Tibial nerve (tissue), 4 donors: ENCODE results near the gene MRPL43. TPM values are rescaled to one million over a fixed set of nuclear protein-coding genes. Genes with fewer than 3 reads are reported as not detected.

ENCODE experiments used
- DNase-seq, 2 donors: peaks; one replicate each; pipeline ENCODE4 v3.0.0-alpha.2; 2019; ENCODE audit warnings: low spot score in 2 of 2
- H3K27ac ChIP-seq, 4 donors: fragments of 200-600 bp; sonication (generic) in 3 of 4; one replicate each; pipeline ENCODE4 v1.5.1; 2017 to 2019; ENCODE audit warnings: mild to moderate bottlenecking in 1 of 4
- H3K27me3 ChIP-seq, 2 donors: fragments of 200-600 bp; sonication (generic) in 1 of 2; one replicate each; pipeline versions ENCODE4 v1.5.1 to v1.6.0; 2017 to 2019
- H3K36me3 ChIP-seq, 3 donors: fragments of 200-600 bp; sonication (generic); one replicate each; pipeline ENCODE4 v1.5.1; 2018 to 2019
- H3K4me1 ChIP-seq, 4 donors: fragments of 200-600 bp; sonication (generic) in 3 of 4; one replicate each; pipeline ENCODE4 v1.5.1; 2017 to 2019
- H3K4me3 ChIP-seq, 4 donors: fragments of 200-600 bp; sonication (generic) in 3 of 4; one replicate each; pipeline ENCODE4 v1.5.1; 2017 to 2019; ENCODE audit warnings: mild to moderate bottlenecking in 1 of 4, moderate library complexity in 1 of 4
- H3K9me3 ChIP-seq, 4 donors: fragments of 200-600 bp; sonication (generic) in 3 of 4; one replicate each; pipeline ENCODE4 v1.5.1; 2017 to 2019
- CTCF ChIP-seq, 5 experiments: fragments of 200-600 bp in 3 of 5; fragments of 450-650 bp in 2 of 5; sonication (generic) in 3 of 5; IDR thresholded peaks; one replicate each; pipeline ENCODE4 v1.5.1; 2016 to 2019; ENCODE audit warnings: antibody characterized with exemption in 5 of 5, mild to moderate bottlenecking in 3 of 5, moderate library complexity in 2 of 5
- EP300 ChIP-seq, 2 donors: sonication (generic); formaldehyde crosslinking; IDR thresholded peaks; one replicate each; pipeline ENCODE4 v1.6.1; 2017; ENCODE audit warnings: antibody characterized with exemption in 2 of 2, mild to moderate bottlenecking in 1 of 2
- POLR2A ChIP-seq, 2 donors: fragments of 450-650 bp; IDR thresholded peaks; one replicate each; pipeline ENCODE4 v1.6.1; 2017; ENCODE audit warnings: antibody characterized with exemption in 2 of 2, mild to moderate bottlenecking in 2 of 2, moderate library complexity in 2 of 2
- WGBS, 2 donors: methylation state at CpG; one replicate each; pipeline ENCODE4 v1.1.5; 2018; 5-methylcytosine and 5-hydroxymethylcytosine counted together
- total RNA-seq, 4 donors: library from RNA; depleted of rRNA; stranded (reverse); fragments of >200 nt; gene quantifications; one replicate each; pipeline ENCODE4 v1.1.0, GENCODE V29; 2016

The MRPL43 gene
- total RNA-seq, 4 donors from 2014 or later = 64.1 to 146 (median 99.5) TPM

- no peaks in the 10 kb centered on the region for H3K9me3 ChIP-seq
- 34 to 38% methylated on average over 10 of the region's 10 CpGs for WGBS, 2 donors
These were observed 6.8 kb upstream of the MRPL43 start for GRCh38 chr10:100993986-100994708.

GRCh38 chr10:100989088-100989487, 1.8 kb upstream of the MRPL43 start:
- no peak overlapping the region for H3K4me3 ChIP-seq
- H3K27ac ChIP-seq = no peak overlapping the region
- no peaks in the 10 kb centered on the region for H3K27me3 ChIP-seq
- no peak for DNase-seq
- WGBS, 2 donors = 91 to 93% methylated on average over 18 to 21 of the region's 21 CpGs
- H3K4me1 ChIP-seq = peaks cover 0 to 50% (median 18%) of the 10 kb centered on the region in 4 donors
- TF ChIP-seq EP300 (IDR thresholded peaks at IDR 0.05) = no peak
- no peak for TF ChIP-seq CTCF (IDR thresholded peaks at IDR 0.05)
- TF ChIP-seq POLR2A (IDR thresholded peaks at IDR 0.05) = no peak
- H3K36me3 ChIP-seq = peaks cover 0 to 65% (median 0%) of the 10 kb centered on the region in 3 donors
- H3K9me3 ChIP-seq = no peaks in the 10 kb centered on the region

More at GRCh38 chr10:100993986-100994708, 6.8 kb upstream of the MRPL43 start:
- no peak overlapping the region for H3K4me3 ChIP-seq
- no peaks in the 10 kb centered on the region for H3K27me3 ChIP-seq
- H3K36me3 ChIP-seq = peaks cover 0 to 46% (median 0%) of the 10 kb centered on the region in 3 donors
- TF ChIP-seq EP300 (IDR thresholded peaks at IDR 0.05) (peak in 1 of 2 donors; percentile 36), POLR2A (IDR thresholded peaks at IDR 0.05) (peak in 1 of 2 donors; percentile 31), CTCF (IDR thresholded peaks at IDR 0.05) (peak; percentile 52 to 89 (median 68))
- H3K27ac ChIP-seq = peak overlapping the region; percentile 51 to 85 (median 66)
- DNase-seq = no peak
- peaks cover 0 to 45% (median 6%) of the 10 kb centered on the region in 4 donors for H3K4me1 ChIP-seq

- Histone ChIP-seq H3K27ac (no peak overlapping the region), H3K4me1 (peaks cover 0 to 48% (median 18%) of the 10 kb centered on the region in 4 donors), H3K27me3 (no peaks in the 10 kb centered on the region), H3K4me3 (peak overlapping the region; percentile 65 to 99 (median 94)), H3K36me3 (peaks cover 0 to 68% (median 0%) of the 10 kb centered on the region in 3 donors), H3K9me3 (no peaks in the 10 kb centered on the region)
- DNase-seq = no peak
- whole genome bisulfite sequencing, 2 donors = 69 to 75% methylated on average over 5 to 10 of the region's 10 CpGs
- TF ChIP-seq EP300 (IDR thresholded peaks at IDR 0.05) = no peak
- no peak for TF ChIP-seq CTCF (IDR thresholded peaks at IDR 0.05)
- TF ChIP-seq POLR2A (IDR thresholded peaks at IDR 0.05) = no peak
These were observed 869 bp upstream of the MRPL43 start for GRCh38 chr10:100988166-100988565.

GRCh38 chr10:100987685-100988049, 370 bp upstream of the MRPL43 start:
- H3K27me3 ChIP-seq = no peaks in the 10 kb centered on the region
- peaks cover 0 to 48% (median 18%) of the 10 kb centered on the region in 4 donors for H3K4me1 ChIP-seq
- H3K9me3 ChIP-seq = no peaks in the 10 kb centered on the region
- peak overlapping the region; percentile 41 to 87 (median 83) for H3K27ac ChIP-seq
- WGBS, 2 donors = 1 to 2% methylated on average over 15 of the region's 15 CpGs
- no peak for TF ChIP-seq POLR2A (IDR thresholded peaks at IDR 0.05)
- no peak for TF ChIP-seq CTCF (IDR thresholded peaks at IDR 0.05)
- DNase-seq = no peak
- H3K4me3 ChIP-seq = peak overlapping the region; percentile 65 to 99 (median 94)
- H3K36me3 ChIP-seq = peaks cover 0 to 68% (median 0%) of the 10 kb centered on the region in 3 donors

- DNase-seq = no peak
- H3K27ac ChIP-seq = peak overlapping the region; percentile 41 to 87 (median 83)
- 12 to 19% methylated on average over 10 to 15 of the region's 17 CpGs for WGBS, 2 donors
- H3K4me3 ChIP-seq = peak overlapping the region; percentile 65 to 99 (median 94)
- TF ChIP-seq EP300 (IDR thresholded peaks at IDR 0.05) (no peak), POLR2A (IDR thresholded peaks at IDR 0.05) (no peak), CTCF (IDR thresholded peaks at IDR 0.05) (no peak)
- no peaks in the 10 kb centered on the region for H3K9me3 ChIP-seq
- peaks cover 0 to 48% (median 18%) of the 10 kb centered on the region in 4 donors for H3K4me1 ChIP-seq
- no peaks in the 10 kb centered on the region for H3K27me3 ChIP-seq
- H3K36me3 ChIP-seq = peaks cover 0 to 68% (median 0%) of the 10 kb centered on the region in 3 donors
These were observed 710 bp downstream of the MRPL43 start for GRCh38 chr10:100986623-100986951.
